Parathyroid adenoma (tissue), 2 donors: ENCODE results near the gene SORL1-AS1.

Experiments used
- H2AFZ ChIP-seq: fragments of 300-600 bp; sonication (generic); one replicate; pipeline ENCODE4 v1.7.0; 2017; ENCODE audit warnings: antibody characterized with exemption, mild to moderate bottlenecking
- H3K27ac ChIP-seq: fragments of 300-600 bp; sonication (generic); one replicate; pipeline ENCODE4 v1.7.0; 2017
- H3K27me3 ChIP-seq: fragments of 300-600 bp; sonication (generic); one replicate; pipeline ENCODE4 v1.7.0; 2017; ENCODE audit warnings: low read length; ENCODE audit not compliant: control insufficient read depth, insufficient read depth
- H3K36me3 ChIP-seq: fragments of 300-600 bp; sonication (generic); one replicate; pipeline ENCODE4 v1.7.0; 2017; ENCODE audit warnings: low read length; ENCODE audit not compliant: control insufficient read depth, insufficient read depth
- H3K4me1 ChIP-seq: fragments of 300-600 bp; sonication (generic); one replicate; pipeline ENCODE4 v1.7.0; 2017; ENCODE audit warnings: control low read depth
- H3K4me2 ChIP-seq: fragments of 300-600 bp; sonication (generic); one replicate; pipeline ENCODE4 v1.7.0; 2017; ENCODE audit warnings: low read length
- H3K4me3 ChIP-seq: fragments of 300-600 bp; sonication (generic); one replicate; pipeline ENCODE4 v1.7.0; 2017; ENCODE audit warnings: low read depth, low read length
- H3K79me2 ChIP-seq: fragments of 300-600 bp; sonication (generic); one replicate; pipeline ENCODE4 v1.7.0; 2017; ENCODE audit warnings: control low read depth
- H3K9ac ChIP-seq: fragments of 300-600 bp; sonication (generic); one replicate; pipeline ENCODE4 v1.7.0; 2017; ENCODE audit warnings: mild to moderate bottlenecking
- H3K9me3 ChIP-seq: fragments of 300-600 bp; sonication (generic); one replicate; pipeline ENCODE4 v1.7.0; 2017; ENCODE audit warnings: low read length; ENCODE audit not compliant: control insufficient read depth
- CTCF ChIP-seq: fragments of 300-600 bp; sonication (generic); IDR thresholded peaks from one replicate; pipeline ENCODE4 v1.7.0; 2017; ENCODE audit warnings: antibody characterized with exemption, mild to moderate bottlenecking
- donor health status: primary hyperparathyroidism.

Gene SORL1-AS1

GRCh38 chr11:121451986-121452608 lies 670 bp downstream of the SORL1-AS1 start, which contains the start of gene SORL1:
Gene SORL1, plus strand, starts transcription at chr11:121452314. Its CDS starts 18 bp downstream, at chr11:121452332.
- TF ChIP-seq CTCF: peak; percentile 31
- Histone ChIP-seq H2AFZ (peak within 1 kb of the TSS; percentile 80), H3K36me3 (no peaks in the 10 kb centered on the region), H3K9me3 (no peaks in the 10 kb centered on the region), H3K27ac (no peak within 1 kb of the TSS), H3K27me3 (no peaks in the 10 kb centered on the region), H3K9ac (no peak within 1 kb of the TSS), H3K4me1 (no peaks in the 10 kb centered on the region), H3K79me2 (no peaks in the 10 kb centered on the region), H3K4me3 (peak within 1 kb of the TSS; percentile 47), H3K4me2 (peak within 1 kb of the TSS; percentile 59)

GRCh38 chr11:121451178-121451985 lies 1.4 kb downstream of the SORL1-AS1 start:
- Histone ChIP-seq H3K36me3 (no peaks in the 10 kb centered on the region), H3K4me2 (peak overlapping the region; percentile 59), H3K79me2 (no peaks in the 10 kb centered on the region), H3K9me3 (no peaks in the 10 kb centered on the region), H3K27ac (no peak overlapping the region), H3K27me3 (no peaks in the 10 kb centered on the region), H3K4me3 (peak overlapping the region; percentile 37), H3K4me1 (no peaks in the 10 kb centered on the region), H3K9ac (no peak overlapping the region), H2AFZ (peak overlapping the region; percentile 73)
- no peak for TF ChIP-seq CTCF

GRCh38 chr11:121450401-121450800 lies 2.4 kb downstream of the SORL1-AS1 start:
- H3K4me2 ChIP-seq: no peak overlapping the region
- TF ChIP-seq CTCF: no peak
- H3K79me2 ChIP-seq: no peaks in the 10 kb centered on the region
- no peaks in the 10 kb centered on the region for H3K36me3 ChIP-seq
- H3K27ac ChIP-seq: no peak overlapping the region
- H3K9ac ChIP-seq: no peak overlapping the region
- H2AFZ ChIP-seq: no peak overlapping the region
- H3K27me3 ChIP-seq: no peaks in the 10 kb centered on the region
- H3K4me1 ChIP-seq: no peaks in the 10 kb centered on the region
- H3K4me3 ChIP-seq: no peak overlapping the region
- no peaks in the 10 kb centered on the region for H3K9me3 ChIP-seq

GRCh38 chr11:121449626-121450025 lies 3.1 kb downstream of the SORL1-AS1 start:
- H3K27ac ChIP-seq: no peak overlapping the region

More at GRCh38 chr11:121449626-121450025, 3.1 kb downstream of the SORL1-AS1 start:
- Histone ChIP-seq H3K79me2 (no peaks in the 10 kb centered on the region), H3K9ac (no peak overlapping the region), H2AFZ (no peak overlapping the region), H3K9me3 (no peaks in the 10 kb centered on the region), H3K27me3 (no peaks in the 10 kb centered on the region), H3K4me1 (no peaks in the 10 kb centered on the region), H3K36me3 (no peaks in the 10 kb centered on the region), H3K4me2 (no peak overlapping the region), H3K4me3 (no peak overlapping the region)
- no peak for TF ChIP-seq CTCF
